Ishikawa (cell line): Measurements from ENCODE around the gene CAMTA1.

Experiments
- CREB1 ChIP-seq: IDR thresholded peaks from 2 replicates; pipeline ENCODE4 v1.6.1; 2012; ENCODE audit warnings: low read depth
- MAX ChIP-seq: IDR thresholded peaks from 2 replicates; pipeline ENCODE4 v1.6.1; 2012
- RAD21 ChIP-seq: IDR thresholded peaks from 2 replicates; pipeline ENCODE4 v1.6.1; 2012; ENCODE audit warnings: low read depth
- TAF1 ChIP-seq: IDR thresholded peaks from 2 replicates; pipeline ENCODE4 v1.6.1; 2012; ENCODE audit warnings: low read depth, mild to moderate bottlenecking
- USF1 ChIP-seq: IDR thresholded peaks from 2 replicates; pipeline ENCODE4 v1.6.1; 2012
- YY1 ChIP-seq: IDR thresholded peaks from 2 replicates; pipeline ENCODE4 v1.6.1; 2012; ENCODE audit warnings: low read depth
- ZBTB7A ChIP-seq: IDR thresholded peaks from 2 replicates; pipeline ENCODE4 v1.6.1; 2012; ENCODE audit warnings: low read depth

- no peak for TF ChIP-seq TAF1
- no peak for TF ChIP-seq CREB1
- TF ChIP-seq YY1 = no peak
- no peak for TF ChIP-seq RAD21
- no peak for TF ChIP-seq USF1
- no peak for TF ChIP-seq MAX
- no peak for TF ChIP-seq ZBTB7A
Measured at GRCh38 chr1:7490576-7490975, 705.3 kb downstream of the CAMTA1 start.
